ENCODE data around the gene SLC4A5.

DNA sequence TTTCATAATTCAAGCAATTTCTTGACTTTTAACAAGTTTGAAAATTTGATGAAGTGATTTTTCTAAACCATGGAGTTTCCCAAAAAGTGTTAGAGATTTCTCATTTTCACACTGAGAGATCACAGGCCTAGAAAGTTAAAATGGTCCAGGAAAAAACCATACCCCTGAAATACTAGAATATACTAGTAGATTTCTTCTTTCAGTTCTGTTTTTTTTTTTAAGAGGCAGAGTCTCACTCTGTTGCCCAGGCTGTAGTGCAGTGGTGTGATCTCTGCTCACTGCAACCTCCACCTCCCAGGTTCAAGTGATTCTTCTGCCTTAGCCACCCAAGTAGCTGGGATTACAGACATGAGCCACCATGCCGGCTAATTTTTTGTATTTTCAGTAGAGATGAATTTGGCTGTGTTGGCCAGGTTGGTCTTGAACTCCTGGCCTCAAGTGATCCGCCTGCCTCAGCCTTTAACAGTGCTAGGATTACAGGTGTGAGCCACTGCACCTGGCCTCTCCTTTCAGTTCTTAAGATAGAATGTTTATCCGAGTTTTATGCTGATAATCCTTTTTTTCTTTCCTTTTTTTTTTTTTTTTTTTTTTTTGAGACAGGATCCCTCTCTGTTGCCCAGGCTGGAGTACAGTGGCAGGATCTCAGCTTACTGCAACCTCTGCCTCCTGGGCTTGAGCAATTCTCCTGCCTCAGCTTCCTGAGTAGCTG, 130.4 kb downstream of the SLC4A5 start:
- no peak for TF ChIP-seq POLR2A (IDR thresholded peaks at IDR 0.05)
- TF ChIP-seq, protein P1, sequence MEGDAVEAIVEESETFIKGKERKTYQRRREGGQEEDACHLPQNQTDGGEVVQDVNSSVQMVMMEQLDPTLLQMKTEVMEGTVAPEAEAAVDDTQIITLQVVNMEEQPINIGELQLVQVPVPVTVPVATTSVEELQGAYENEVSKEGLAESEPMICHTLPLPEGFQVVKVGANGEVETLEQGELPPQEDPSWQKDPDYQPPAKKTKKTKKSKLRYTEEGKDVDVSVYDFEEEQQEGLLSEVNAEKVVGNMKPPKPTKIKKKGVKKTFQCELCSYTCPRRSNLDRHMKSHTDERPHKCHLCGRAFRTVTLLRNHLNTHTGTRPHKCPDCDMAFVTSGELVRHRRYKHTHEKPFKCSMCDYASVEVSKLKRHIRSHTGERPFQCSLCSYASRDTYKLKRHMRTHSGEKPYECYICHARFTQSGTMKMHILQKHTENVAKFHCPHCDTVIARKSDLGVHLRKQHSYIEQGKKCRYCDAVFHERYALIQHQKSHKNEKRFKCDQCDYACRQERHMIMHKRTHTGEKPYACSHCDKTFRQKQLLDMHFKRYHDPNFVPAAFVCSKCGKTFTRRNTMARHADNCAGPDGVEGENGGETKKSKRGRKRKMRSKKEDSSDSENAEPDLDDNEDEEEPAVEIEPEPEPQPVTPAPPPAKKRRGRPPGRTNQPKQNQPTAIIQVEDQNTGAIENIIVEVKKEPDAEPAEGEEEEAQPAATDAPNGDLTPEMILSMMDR (IDR thresholded peaks at IDR 0.05), result no peak

Measured in thyroid gland (tissue), 4 donors.